ENCODE measurements around the gene CATSPERE. TPM values are rescaled to one million over a fixed set of nuclear protein-coding genes. Genes with fewer than 3 reads are reported as not detected.

Gene CATSPERE
- total RNA-seq, 1 donor from 2014 or later: 0.25 TPM

GRCh38 chr1:244615301-244615700 is 154.2 kb downstream of the CATSPERE start:
- peaks cover 3% of the 10 kb centered on the region for H3K4me1 Mint-ChIP-seq (ENCODE audit: low read depth)
- no peak for DNase-seq (ENCODE audit: low spot score)

GRCh38 chr1:244626709-244627108 is 165.6 kb downstream of the CATSPERE start:
- Mint-ChIP-seq H3K36me3 (ENCODE audit: low read depth) (no peaks in the 10 kb centered on the region), H3K9me3 (no peaks in the 10 kb centered on the region)
- DNase-seq (ENCODE audit: low spot score): no peak

More at GRCh38 chr1:244615301-244615700, 154.2 kb downstream of the CATSPERE start:
- Mint-ChIP-seq H3K27me3 (ENCODE audit: low read depth) (peaks cover 2% of the 10 kb centered on the region), H3K27ac (no peak overlapping the region), H3K4me3 (ENCODE audit: low read depth) (no peak overlapping the region), H3K9me3 (no peaks in the 10 kb centered on the region), H3K36me3 (ENCODE audit: low read depth) (no peaks in the 10 kb centered on the region)
- intact Hi-C loops (cut with micrococcal nuclease): no loop called here

GRCh38 chr1:244628789-244629188 is 167.7 kb downstream of the CATSPERE start:
- H3K27ac Mint-ChIP-seq: no peak overlapping the region
- no peaks in the 10 kb centered on the region for H3K36me3 Mint-ChIP-seq (ENCODE audit: low read depth)
- H3K9me3 Mint-ChIP-seq: no peaks in the 10 kb centered on the region
- no peak for DNase-seq (ENCODE audit: low spot score)
- H3K27me3 Mint-ChIP-seq (ENCODE audit: low read depth): peaks cover 17% of the 10 kb centered on the region
- no peaks in the 10 kb centered on the region for H3K4me1 Mint-ChIP-seq (ENCODE audit: low read depth)
- no peak overlapping the region for H3K4me3 Mint-ChIP-seq (ENCODE audit: low read depth)
- intact Hi-C loops (cut with micrococcal nuclease): no loop called here

More at GRCh38 chr1:244626709-244627108, 165.6 kb downstream of the CATSPERE start:
- Mint-ChIP-seq H3K27ac (no peak overlapping the region), H3K4me1 (ENCODE audit: low read depth) (no peaks in the 10 kb centered on the region), H3K4me3 (ENCODE audit: low read depth) (no peak overlapping the region), H3K27me3 (ENCODE audit: low read depth) (peaks cover 9% of the 10 kb centered on the region)
- intact Hi-C loops (cut with micrococcal nuclease): no loop called here

- Mint-ChIP-seq H3K9me3 (no peaks in the 10 kb centered on the region), H3K36me3 (ENCODE audit: low read depth) (no peaks in the 10 kb centered on the region), H3K4me1 (ENCODE audit: low read depth) (no peaks in the 10 kb centered on the region), H3K27me3 (ENCODE audit: low read depth) (peaks cover 17% of the 10 kb centered on the region), H3K4me3 (ENCODE audit: low read depth) (no peak overlapping the region), H3K27ac (no peak overlapping the region)
- intact Hi-C loops (cut with micrococcal nuclease): no loop called here
- no peak for DNase-seq (ENCODE audit: low spot score)
Observed at GRCh38 chr1:244633140-244633539, 172.1 kb downstream of the CATSPERE start.

GRCh38 chr1:244634546-244634945 is 173.5 kb downstream of the CATSPERE start:
- H3K36me3 Mint-ChIP-seq (ENCODE audit: low read depth): no peaks in the 10 kb centered on the region
- H3K9me3 Mint-ChIP-seq: no peaks in the 10 kb centered on the region
- no peak overlapping the region for H3K27ac Mint-ChIP-seq
- H3K27me3 Mint-ChIP-seq (ENCODE audit: low read depth): peaks cover 17% of the 10 kb centered on the region
- intact Hi-C loops (cut with micrococcal nuclease): no loop called here
- no peak overlapping the region for H3K4me3 Mint-ChIP-seq (ENCODE audit: low read depth)
- no peak for DNase-seq (ENCODE audit: low spot score)
- H3K4me1 Mint-ChIP-seq (ENCODE audit: low read depth): peaks cover under 1% of the 10 kb centered on the region

GRCh38 chr1:244636488-244637259 is 175.6 kb downstream of the CATSPERE start:
- intact Hi-C loops (cut with micrococcal nuclease): no loop called here
- Mint-ChIP-seq H3K4me1 (ENCODE audit: low read depth) (peaks cover 3% of the 10 kb centered on the region), H3K4me3 (ENCODE audit: low read depth) (no peak overlapping the region), H3K36me3 (ENCODE audit: low read depth) (no peaks in the 10 kb centered on the region), H3K27ac (no peak overlapping the region), H3K9me3 (no peaks in the 10 kb centered on the region), H3K27me3 (ENCODE audit: low read depth) (peaks cover 11% of the 10 kb centered on the region)
- no peak for DNase-seq (ENCODE audit: low spot score)

- DNase-seq (ENCODE audit: low spot score): no peak
- H3K27ac Mint-ChIP-seq: no peak overlapping the region
- H3K36me3 Mint-ChIP-seq (ENCODE audit: low read depth): no peaks in the 10 kb centered on the region
- intact Hi-C loops (cut with micrococcal nuclease): no loop called here
- peaks cover 3% of the 10 kb centered on the region for H3K4me1 Mint-ChIP-seq (ENCODE audit: low read depth)
- peaks cover 7% of the 10 kb centered on the region for H3K27me3 Mint-ChIP-seq (ENCODE audit: low read depth)
- H3K4me3 Mint-ChIP-seq (ENCODE audit: low read depth): no peak overlapping the region
- H3K9me3 Mint-ChIP-seq: no peaks in the 10 kb centered on the region
Observed at GRCh38 chr1:244639561-244639960, 178.5 kb downstream of the CATSPERE start.

- H3K27me3 Mint-ChIP-seq (ENCODE audit: low read depth): peaks cover 8% of the 10 kb centered on the region
- H3K4me3 Mint-ChIP-seq (ENCODE audit: low read depth): no peak overlapping the region
- peaks cover 3% of the 10 kb centered on the region for H3K4me1 Mint-ChIP-seq (ENCODE audit: low read depth)
- no peaks in the 10 kb centered on the region for H3K9me3 Mint-ChIP-seq
- H3K27ac Mint-ChIP-seq: no peak overlapping the region
- no peaks in the 10 kb centered on the region for H3K36me3 Mint-ChIP-seq (ENCODE audit: low read depth)
- no peak for DNase-seq (ENCODE audit: low spot score)
- intact Hi-C loops (cut with micrococcal nuclease): no loop called here
Observed at GRCh38 chr1:244640917-244641316, 179.8 kb downstream of the CATSPERE start.

- no peaks in the 10 kb centered on the region for H3K36me3 Mint-ChIP-seq (ENCODE audit: low read depth)
- intact Hi-C loops (cut with micrococcal nuclease): no loop called here
- no peaks in the 10 kb centered on the region for H3K9me3 Mint-ChIP-seq
- peaks cover 8% of the 10 kb centered on the region for H3K27me3 Mint-ChIP-seq (ENCODE audit: low read depth)
- no peak for DNase-seq (ENCODE audit: low spot score)
- peaks cover 3% of the 10 kb centered on the region for H3K4me1 Mint-ChIP-seq (ENCODE audit: low read depth)
- no peak overlapping the region for H3K4me3 Mint-ChIP-seq (ENCODE audit: low read depth)
- H3K27ac Mint-ChIP-seq: no peak overlapping the region
Observed at GRCh38 chr1:244642526-244642925, 181.5 kb downstream of the CATSPERE start.

- Mint-ChIP-seq H3K4me3 (ENCODE audit: low read depth) (no peak overlapping the region), H3K4me1 (ENCODE audit: low read depth) (peaks cover 3% of the 10 kb centered on the region), H3K27ac (no peak overlapping the region), H3K27me3 (ENCODE audit: low read depth) (peaks cover 8% of the 10 kb centered on the region), H3K36me3 (ENCODE audit: low read depth) (no peaks in the 10 kb centered on the region), H3K9me3 (no peaks in the 10 kb centered on the region)
- DNase-seq (ENCODE audit: low spot score): no peak
- intact Hi-C loops (cut with micrococcal nuclease): no loop called here
Observed at GRCh38 chr1:244642988-244643387, 181.9 kb downstream of the CATSPERE start.

- H3K4me1 Mint-ChIP-seq (ENCODE audit: low read depth): no peaks in the 10 kb centered on the region
- no peaks in the 10 kb centered on the region for H3K36me3 Mint-ChIP-seq (ENCODE audit: low read depth)
- H3K4me3 Mint-ChIP-seq (ENCODE audit: low read depth): no peak overlapping the region
- no peak for DNase-seq (ENCODE audit: low spot score)
- peaks cover 8% of the 10 kb centered on the region for H3K27me3 Mint-ChIP-seq (ENCODE audit: low read depth)
- no peaks in the 10 kb centered on the region for H3K9me3 Mint-ChIP-seq
- no peak overlapping the region for H3K27ac Mint-ChIP-seq
- intact Hi-C loops (cut with micrococcal nuclease): no loop called here
Observed at GRCh38 chr1:244645414-244645813, 184.3 kb downstream of the CATSPERE start.

GRCh38 chr1:244645890-244646289 is 184.8 kb downstream of the CATSPERE start:
- DNase-seq (ENCODE audit: low spot score): no peak
- intact Hi-C loops (cut with micrococcal nuclease): no loop called here
- Mint-ChIP-seq H3K4me1 (ENCODE audit: low read depth) (no peaks in the 10 kb centered on the region), H3K27ac (no peak overlapping the region), H3K27me3 (ENCODE audit: low read depth) (peaks cover 10% of the 10 kb centered on the region), H3K36me3 (ENCODE audit: low read depth) (no peaks in the 10 kb centered on the region), H3K9me3 (no peaks in the 10 kb centered on the region), H3K4me3 (ENCODE audit: low read depth) (no peak overlapping the region)

GRCh38 chr1:244647819-244648218 is 186.7 kb downstream of the CATSPERE start:
- intact Hi-C loops (cut with micrococcal nuclease): no loop called here
- DNase-seq (ENCODE audit: low spot score): no peak
- peaks cover 3% of the 10 kb centered on the region for H3K27me3 Mint-ChIP-seq (ENCODE audit: low read depth)
- H3K4me1 Mint-ChIP-seq (ENCODE audit: low read depth): peaks cover 9% of the 10 kb centered on the region
- H3K9me3 Mint-ChIP-seq: no peaks in the 10 kb centered on the region
- H3K36me3 Mint-ChIP-seq (ENCODE audit: low read depth): no peaks in the 10 kb centered on the region
- H3K4me3 Mint-ChIP-seq (ENCODE audit: low read depth): no peak overlapping the region
- no peak overlapping the region for H3K27ac Mint-ChIP-seq
